ENCODE results near the gene SEPTIN2. TPM values are rescaled to one million over a fixed set of nuclear protein-coding genes. Genes with fewer than 3 reads are reported as not detected.

The SEPTIN2 gene
- total RNA-seq, 1 donor from 2014 or later = 466 TPM

GRCh38 chr2:241323778-241324177 is 8.1 kb downstream of the SEPTIN2 start:
- H3K27me3 Mint-ChIP-seq (ENCODE audit: low read depth) = no peaks in the 10 kb centered on the region
- peaks cover 16% of the 10 kb centered on the region for H3K36me3 Mint-ChIP-seq (ENCODE audit: low read depth)
- TF ChIP-seq CTCF (conservative IDR thresholded peaks at IDR 0.05) = no peak
- H3K9me3 Mint-ChIP-seq = no peaks in the 10 kb centered on the region
- no peak overlapping the region for H3K27ac Mint-ChIP-seq (ENCODE audit: unreplicated experiment)
- no peak for DNase-seq (ENCODE audit: low read depth, low spot score)
- H3K4me3 Mint-ChIP-seq = peak overlapping the region; percentile 36
- peaks cover 40% of the 10 kb centered on the region for H3K4me1 Mint-ChIP-seq

- H3K9me3 Mint-ChIP-seq = no peaks in the 10 kb centered on the region
- H3K27me3 Mint-ChIP-seq (ENCODE audit: low read depth) = no peaks in the 10 kb centered on the region
- H3K4me3 Mint-ChIP-seq = no peak overlapping the region
Observed at GRCh38 chr2:241324775-241325174, 9.1 kb downstream of the SEPTIN2 start.

GRCh38 chr2:241325257-241325656 is 9.5 kb downstream of the SEPTIN2 start:
- no peak for TF ChIP-seq CTCF (conservative IDR thresholded peaks at IDR 0.05)
- Mint-ChIP-seq H3K9me3 (no peaks in the 10 kb centered on the region), H3K27ac (ENCODE audit: unreplicated experiment) (peak overlapping the region; percentile 0), H3K27me3 (ENCODE audit: low read depth) (no peaks in the 10 kb centered on the region), H3K36me3 (ENCODE audit: low read depth) (peaks cover 21% of the 10 kb centered on the region), H3K4me3 (no peak overlapping the region), H3K4me1 (peaks cover 28% of the 10 kb centered on the region)
- DNase-seq (ENCODE audit: low read depth, low spot score) = no peak

More at GRCh38 chr2:241324775-241325174, 9.1 kb downstream of the SEPTIN2 start:
- DNase-seq (ENCODE audit: low read depth, low spot score) = no peak
- Mint-ChIP-seq H3K36me3 (ENCODE audit: low read depth) (peaks cover 22% of the 10 kb centered on the region), H3K4me1 (peaks cover 33% of the 10 kb centered on the region), H3K27ac (ENCODE audit: unreplicated experiment) (no peak overlapping the region)
- no peak for TF ChIP-seq CTCF (conservative IDR thresholded peaks at IDR 0.05)

- H3K4me3 Mint-ChIP-seq = no peak overlapping the region
- peak overlapping the region; percentile 68 for H3K27ac Mint-ChIP-seq (ENCODE audit: unreplicated experiment)
- peaks cover 27% of the 10 kb centered on the region for H3K36me3 Mint-ChIP-seq (ENCODE audit: low read depth)
Observed at GRCh38 chr2:241329669-241330615, 14.2 kb downstream of the SEPTIN2 start.

GRCh38 chr2:241330616-241330981 is 14.9 kb downstream of the SEPTIN2 start:
- Mint-ChIP-seq H3K4me3 (no peak overlapping the region), H3K27me3 (ENCODE audit: low read depth) (no peaks in the 10 kb centered on the region), H3K36me3 (ENCODE audit: low read depth) (peaks cover 24% of the 10 kb centered on the region), H3K27ac (ENCODE audit: unreplicated experiment) (no peak overlapping the region), H3K4me1 (no peaks in the 10 kb centered on the region), H3K9me3 (no peaks in the 10 kb centered on the region)
- TF ChIP-seq CTCF (conservative IDR thresholded peaks at IDR 0.05) = no peak
- no peak for DNase-seq (ENCODE audit: low read depth, low spot score)

More at GRCh38 chr2:241329669-241330615, 14.2 kb downstream of the SEPTIN2 start:
- Mint-ChIP-seq H3K9me3 (no peaks in the 10 kb centered on the region), H3K27me3 (ENCODE audit: low read depth) (no peaks in the 10 kb centered on the region), H3K4me1 (no peaks in the 10 kb centered on the region)
- DNase-seq (ENCODE audit: low read depth, low spot score) = no peak
- no peak for TF ChIP-seq CTCF (conservative IDR thresholded peaks at IDR 0.05)

All from neural crest cell (in vitro differentiated cells).